AG04450 (cell line): ENCODE results near the gene DLAT. TPM values are rescaled to one million over a fixed set of nuclear protein-coding genes. Genes with fewer than 3 reads are reported as not detected.

Experiments
- CTCF ChIA-PET: fragments of 300-600, 350-600 bp; formaldehyde crosslinking; extraction: SDS; loops from one replicate; lab custom pipeline; 2022; ENCODE audit warnings: antibody characterized with exemption, inconsistent platforms; lab: Charles Lee
- POLR2A ChIA-PET: fragments of 350-600 bp; formaldehyde crosslinking; extraction: SDS; loops from one replicate; lab custom pipeline; 2021; ENCODE audit warnings: antibody characterized with exemption, inconsistent platforms; lab: Yijun Ruan, JAX
- DNase-seq: peaks from one replicate; pipeline ENCODE4 v3.0.0-alpha.2; 2011; ENCODE audit warnings: low read depth, low spot score
- H3K27ac ChIP-seq: one replicate; pipeline ENCODE4 v1.5.1; 2012; ENCODE audit warnings: low read depth, low read length, control low read depth
- H3K27me3 ChIP-seq: one replicate; pipeline ENCODE4 v1.6.0; 2012; ENCODE audit warnings: low read length; ENCODE audit not compliant: control insufficient read depth, insufficient read depth
- H3K4me3 ChIP-seq: 2 replicates; pipeline ENCODE4 v1.5.1; 2011; ENCODE audit warnings: mild to moderate bottlenecking, low read depth, low read length, control low read depth
- H3K9me3 ChIP-seq: 2 replicates; pipeline ENCODE4 v1.5.1; 2012; ENCODE audit warnings: low read length; ENCODE audit not compliant: control insufficient read depth, insufficient read depth
- CTCF ChIP-seq: IDR thresholded peaks from 2 replicates; pipeline ENCODE4 v1.5.1; 2011; ENCODE audit warnings: low read depth, low read length, control low read depth, inconsistent platforms
- polyA plus RNA-seq: library from polyadenylated mRNA; depleted of rRNA; stranded (reverse); fragments of >200 nt; gene quantifications from 2 replicates; pipeline ENCODE4 v1.2.3, GENCODE V29; 2011; rRNA removed
- small RNA-seq: library from RNA; depleted of rRNA; stranded (forward); fragments of <200 nt; gene quantifications from one replicate; pipeline ENCODE3, GENCODE V24; 2012; ENCODE audit warnings: low read depth; ENCODE audit not compliant: insufficient read length

Gene DLAT
- polyA plus RNA-seq, 1 experiment: 34.8 TPM

GRCh38 chr11:112097734-112098528 is 72.7 kb downstream of the DLAT start:
- H3K9me3 ChIP-seq: no peaks in the 10 kb centered on the region
- ChIA-PET POLR2A (no interaction called here), CTCF (interaction anchor here (1.5 to 6.1 kb wide), 3 partner anchors 15 to 183 kb away, joined by 4 to 67 read pairs (median 6); no protein-coding TSS in a partner anchor)
- no peaks in the 10 kb centered on the region for H3K27me3 ChIP-seq
- no peak for TF ChIP-seq CTCF
- no peak overlapping the region for H3K4me3 ChIP-seq
- no peak overlapping the region for H3K27ac ChIP-seq
- DNase-seq: no peak

- Histone ChIP-seq H3K9me3 (no peaks in the 10 kb centered on the region), H3K4me3 (no peak overlapping the region), H3K27me3 (no peaks in the 10 kb centered on the region), H3K27ac (peak overlapping the region; percentile 78)
- peak; percentile 45 for DNase-seq
- POLR2A ChIA-PET: interaction anchor here (1.7 kb wide), 1 partner anchor 57 kb away, joined by 11 read pairs; no protein-coding TSS in a partner anchor
- CTCF ChIA-PET: interaction anchor here (0.5 to 6.1 kb wide), 4 partner anchors 12 to 181 kb away, joined by 3 to 67 read pairs (median 4); no protein-coding TSS in a partner anchor
- TF ChIP-seq CTCF: no peak
Observed at GRCh38 chr11:112100462-112100861, 75.3 kb downstream of the DLAT start.

GRCh38 chr11:112103446-112103845 is 78.2 kb downstream of the DLAT start:
- H3K9me3 ChIP-seq: no peaks in the 10 kb centered on the region
- no peak overlapping the region for H3K4me3 ChIP-seq
- no peak for DNase-seq
- ChIA-PET CTCF (interaction anchor here (0.5 to 6.1 kb wide), 6 partner anchors 9 to 226 kb away, joined by 3 to 67 read pairs (median 4); partner anchors contain the start of gene BCO2), POLR2A (no interaction called here)
- no peak for TF ChIP-seq CTCF
- no peak overlapping the region for H3K27ac ChIP-seq
- H3K27me3 ChIP-seq: no peaks in the 10 kb centered on the region

GRCh38 chr11:112106070-112106469 is 80.9 kb downstream of the DLAT start:
- Histone ChIP-seq H3K4me3 (no peak overlapping the region), H3K9me3 (no peaks in the 10 kb centered on the region), H3K27me3 (no peaks in the 10 kb centered on the region), H3K27ac (no peak overlapping the region)
- no peak for DNase-seq
- ChIA-PET CTCF (interaction anchor here (0.6 to 1.2 kb wide), 2 partner anchors 14 to 174 kb away, joined by 3 to 5 read pairs; no protein-coding TSS in a partner anchor), POLR2A (no interaction called here)
- no peak for TF ChIP-seq CTCF

Small RNAs within 50 kb of the gene (small RNA-seq; reads per million reads assigned to genes)
- not detected for gene AP000907.3
- not detected for gene RNU6-893P

Other genes starting within 250 kb of the DLAT start
- gene ALG9, start 153.8 kb upstream of the DLAT start, polyA plus RNA-seq: 31.7 and 40.0 TPM in 2 replicates
- 1.7 and 2.1 TPM in 2 replicates for gene FDXACB1, start 146.2 kb upstream of the DLAT start, polyA plus RNA-seq
- gene CFAP68, start 145.9 kb upstream of the DLAT start, polyA plus RNA-seq: 40.3 and 45.1 TPM in 2 replicates
- gene CRYAB, start 113.6 kb upstream of the DLAT start, polyA plus RNA-seq: 6.1 and 6.3 TPM in 2 replicates
- gene HSPB2, start 112.7 kb upstream of the DLAT start, polyA plus RNA-seq: 0.41 and 0.79 TPM in 2 replicates
- 0.38 and 0.61 TPM in 2 replicates for gene C11orf52, start 106.5 kb upstream of the DLAT start, polyA plus RNA-seq
- 10.5 and 11.5 TPM in 2 replicates for gene DIXDC1, start 88.1 kb upstream of the DLAT start, polyA plus RNA-seq
- 1.5 TPM in 2 replicates for gene PIH1D2, start 48.6 kb downstream of the DLAT start, polyA plus RNA-seq
- 18.2 and 23.2 TPM in 2 replicates for gene NKAPD1, start 48.9 kb downstream of the DLAT start, polyA plus RNA-seq
- gene TIMM8B, start 61.3 kb downstream of the DLAT start, polyA plus RNA-seq: 106 and 143 TPM in 2 replicates
- gene SDHD, start 61.5 kb downstream of the DLAT start, polyA plus RNA-seq: 122 and 154 TPM in 2 replicates
- 0.12 and 0.46 TPM in 2 replicates for gene IL18, start 138.7 kb downstream of the DLAT start, polyA plus RNA-seq
- gene TEX12, start 142.0 kb downstream of the DLAT start, polyA plus RNA-seq: 0.19 TPM in 1 of 2 replicates, not detected in the other
- 0.94 and 1.3 TPM in 2 replicates for gene BCO2, start 150.1 kb downstream of the DLAT start, polyA plus RNA-seq
- 40.5 and 55.9 TPM in 2 replicates for gene PTS, start 201.0 kb downstream of the DLAT start, polyA plus RNA-seq
- gene PLET1, start 235.5 kb downstream of the DLAT start, polyA plus RNA-seq: not detected in 2 replicates